HG02571 (cell line): ENCODE measurements around the gene FNBP1.

ENCODE experiments used
- ATAC-seq: cut with Tn5 transposase; IDR thresholded peaks from one replicate; pipeline ENCODE4 v1.9.1; 2021; ENCODE audit warnings: mild to moderate bottlenecking, moderate library complexity; ENCODE audit not compliant: unreplicated experiment

The FNBP1 gene

DNA sequence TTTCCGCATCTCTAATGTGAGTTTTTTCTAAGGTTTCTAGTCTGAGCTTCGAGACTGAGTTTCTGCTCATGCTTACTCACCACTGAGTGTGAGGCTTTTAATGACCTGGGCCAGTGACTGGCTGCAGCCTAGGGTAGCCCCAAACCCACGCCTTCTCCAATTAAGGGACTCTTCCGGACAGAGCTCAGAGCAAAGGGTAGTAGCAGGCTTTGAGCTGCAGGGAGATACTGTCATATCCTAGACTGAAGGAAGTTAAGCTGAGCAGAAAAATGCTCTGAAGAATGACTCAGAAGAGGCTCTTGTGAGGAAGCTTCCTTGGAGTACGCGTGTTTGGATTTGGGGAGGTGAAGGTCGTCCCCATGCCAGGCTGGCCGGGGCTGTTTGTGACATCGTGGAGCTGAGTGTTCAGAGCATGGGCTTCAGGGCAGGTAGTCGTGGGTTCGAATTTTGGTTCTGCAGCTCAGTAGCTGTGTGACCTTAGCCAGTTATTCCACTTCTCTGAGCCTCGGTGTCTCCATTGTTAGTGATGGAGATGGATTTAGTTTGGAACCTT, 204.2 kb downstream of the FNBP1 start:
- no peak for ATAC-seq
